Measurements from ENCODE around the gene HNF4A.
"Not testable (repeated sequence)": the region's sequence is repeated elsewhere in the genome, so short reads cannot be mapped to it uniquely, and the experiment has no call there.

Gene HNF4A

GRCh38 chr20:44324343-44324742 is 31.2 kb upstream of the HNF4A start:
- no peak for DNase-seq (ENCODE audit: low read depth)
- TF ChIP-seq CTCF (conservative IDR thresholded peaks at IDR 0.05; ENCODE audit: low read length) = no peak

GRCh38 chr20:44326391-44327159 is 28.9 kb upstream of the HNF4A start:
- 0 out of 2 replicates have a peak overlapping the region, but pooled peaks have one; percentile 9 for H3K4me3 ChIP-seq (ENCODE audit: low read length)
- no peak for DNase-seq (ENCODE audit: low read depth)

More at GRCh38 chr20:44324343-44324742, 31.2 kb upstream of the HNF4A start:
- H3K4me3 ChIP-seq (ENCODE audit: low read length) = no peak overlapping the region

GRCh38 chr20:44327748-44328147 is 27.8 kb upstream of the HNF4A start:
- H3K4me3 ChIP-seq (ENCODE audit: low read length) = not testable (repeated sequence)

More at GRCh38 chr20:44326391-44327159, 28.9 kb upstream of the HNF4A start:
- TF ChIP-seq CTCF (conservative IDR thresholded peaks at IDR 0.05; ENCODE audit: low read length) = no peak

GRCh38 chr20:44328428-44328827 is 27.1 kb upstream of the HNF4A start:
- TF ChIP-seq CTCF (conservative IDR thresholded peaks at IDR 0.05; ENCODE audit: low read length) = no peak
- no peak overlapping the region for H3K4me3 ChIP-seq (ENCODE audit: low read length)
- DNase-seq (ENCODE audit: low read depth) = no peak

More at GRCh38 chr20:44327748-44328147, 27.8 kb upstream of the HNF4A start:
- not testable (repeated sequence) for DNase-seq (ENCODE audit: low read depth)

- TF ChIP-seq CTCF (conservative IDR thresholded peaks at IDR 0.05; ENCODE audit: low read length) = no peak
These were observed 24.3 kb upstream of the HNF4A start for GRCh38 chr20:44331201-44331600.

GRCh38 chr20:44334306-44334705 is 21.2 kb upstream of the HNF4A start:
- DNase-seq (ENCODE audit: low read depth) = no peak
- TF ChIP-seq CTCF (conservative IDR thresholded peaks at IDR 0.05; ENCODE audit: low read length) = no peak
- no peak overlapping the region for H3K4me3 ChIP-seq (ENCODE audit: low read length)

More at GRCh38 chr20:44331201-44331600, 24.3 kb upstream of the HNF4A start:
- no peak overlapping the region for H3K4me3 ChIP-seq (ENCODE audit: low read length)
- DNase-seq (ENCODE audit: low read depth) = no peak

GRCh38 chr20:44334709-44335108 is 20.8 kb upstream of the HNF4A start:
- DNase-seq (ENCODE audit: low read depth) = no peak
- no peak for TF ChIP-seq CTCF (conservative IDR thresholded peaks at IDR 0.05; ENCODE audit: low read length)
- H3K4me3 ChIP-seq (ENCODE audit: low read length) = no peak overlapping the region
